ACHN (cell line): ENCODE data around the gene PPFIBP1.
A peak's percentile ranks its signal among the peaks of the same experiment; 100 is the strongest.
"Not testable (repeated sequence)": the region's sequence is repeated elsewhere in the genome, so short reads cannot be mapped to it uniquely, and the experiment has no call there.

ENCODE experiments used
- DNase-seq: peaks from one replicate; pipeline ENCODE4 v3.0.0-alpha.2; 2015
- in situ Hi-C: cut with HindIII; loops from 2 replicates; pipeline ENCODE4 v1.10.0; 2017; ENCODE audit warnings: low sequenced_read_pairs, low pct_ligation_motif_present, low pct_unique_long_range_greater_than_20kb

The PPFIBP1 gene

GRCh38 chr12:27577688-27578087, 53.7 kb downstream of the PPFIBP1 start:
- in situ Hi-C loops: no loop called here
- DNase-seq: no peak

- no peak for DNase-seq
- in situ Hi-C loops: no loop called here
Observed at GRCh38 chr12:27578689-27579372, 54.8 kb downstream of the PPFIBP1 start.

GRCh38 chr12:27580561-27581330, 56.7 kb downstream of the PPFIBP1 start:
- in situ Hi-C loops: no loop called here
- no peak for DNase-seq

- in situ Hi-C loops, DNase-seq: not testable (repeated sequence)
Observed at GRCh38 chr12:27581331-27581671, 57.3 kb downstream of the PPFIBP1 start.

GRCh38 chr12:27581833-27582232, 57.8 kb downstream of the PPFIBP1 start:
- DNase-seq, in situ Hi-C loops: not testable (repeated sequence)

- DNase-seq, in situ Hi-C loops: not testable (repeated sequence)
Observed at GRCh38 chr12:27582445-27582844, 58.4 kb downstream of the PPFIBP1 start.

GRCh38 chr12:27583057-27583797, 59.2 kb downstream of the PPFIBP1 start:
- in situ Hi-C loops: no loop called here
- DNase-seq: no peak

GRCh38 chr12:27583981-27584380, 60.0 kb downstream of the PPFIBP1 start:
- DNase-seq: no peak
- in situ Hi-C loops: no loop called here

GRCh38 chr12:27585739-27586265, 61.8 kb downstream of the PPFIBP1 start:
- DNase-seq: no peak
- in situ Hi-C loops: no loop called here

GRCh38 chr12:27588075-27588730, 64.2 kb downstream of the PPFIBP1 start:
- peak; percentile 20 for DNase-seq
- in situ Hi-C loops: not testable (repeated sequence)

- DNase-seq: no peak
- in situ Hi-C loops: no loop called here
Observed at GRCh38 chr12:27588776-27589175, 64.8 kb downstream of the PPFIBP1 start.

- in situ Hi-C loops: no loop called here
- no peak for DNase-seq
Observed at GRCh38 chr12:27589419-27589818, 65.4 kb downstream of the PPFIBP1 start.

- in situ Hi-C loops, DNase-seq: not testable (repeated sequence)
Observed at GRCh38 chr12:27591698-27592097, 67.7 kb downstream of the PPFIBP1 start.

- in situ Hi-C loops: no loop called here
- no peak for DNase-seq
Observed at GRCh38 chr12:27592548-27592947, 68.5 kb downstream of the PPFIBP1 start.

GRCh38 chr12:27593266-27593665, 69.3 kb downstream of the PPFIBP1 start:
- in situ Hi-C loops: no loop called here
- no peak for DNase-seq

GRCh38 chr12:27595231-27595642, 71.2 kb downstream of the PPFIBP1 start:
- in situ Hi-C loops: no loop called here
- peak; percentile 71 for DNase-seq

GRCh38 chr12:27598866-27599265, 74.9 kb downstream of the PPFIBP1 start:
- DNase-seq, in situ Hi-C loops: not testable (repeated sequence)

- in situ Hi-C loops, DNase-seq: not testable (repeated sequence)
Observed at GRCh38 chr12:27601056-27601828, 77.2 kb downstream of the PPFIBP1 start.
